H9 (cell line): Measurements from ENCODE around the gene SMC5. TPM values are rescaled to one million over a fixed set of nuclear protein-coding genes. Genes with fewer than 3 reads are reported as not detected.

Experiments
- DNase-seq: peaks from one replicate; pipeline ENCODE4 v3.0.0-alpha.2; 2017
- H2AFZ ChIP-seq: one replicate; pipeline ENCODE4 v1.6.1; 2013; ENCODE audit warnings: mild to moderate bottlenecking, low read length, control low read depth, moderate library complexity
- H2AK5ac ChIP-seq: 2 replicates; pipeline ENCODE4 v1.6.1; 2013; ENCODE audit warnings: low read length, control low read depth, mixed read lengths; ENCODE audit not compliant: insufficient read length
- H2BK120ac ChIP-seq: one replicate; pipeline ENCODE4 v1.6.1; 2013; ENCODE audit warnings: low read depth, mild to moderate bottlenecking, low read length, control low read depth, inconsistent platforms; ENCODE audit not compliant: poor library complexity, severe bottlenecking
- H2BK12ac ChIP-seq: 2 replicates; pipeline ENCODE4 v1.6.1; 2013; ENCODE audit warnings: low read length, control low read depth, mixed read lengths, low read depth; ENCODE audit not compliant: insufficient read length
- H2BK15ac ChIP-seq: 2 replicates; pipeline ENCODE4 v1.6.1; 2013; ENCODE audit warnings: low read depth, low read length, control low read depth
- H2BK20ac ChIP-seq: one replicate; pipeline ENCODE4 v1.6.1; 2013; ENCODE audit warnings: low read depth, mild to moderate bottlenecking, low read length, control low read depth, inconsistent platforms; ENCODE audit not compliant: poor library complexity, severe bottlenecking
- H2BK5ac ChIP-seq: 2 replicates; pipeline ENCODE4 v1.6.1; 2013; ENCODE audit warnings: low read length, control low read depth, mixed read lengths; ENCODE audit not compliant: insufficient read length
- H3K14ac ChIP-seq: 2 replicates; pipeline ENCODE4 v1.6.1; 2013; ENCODE audit warnings: low read length, control low read depth; ENCODE audit not compliant: insufficient read depth
- H3K18ac ChIP-seq: 2 replicates; pipeline ENCODE4 v1.6.1; 2013; ENCODE audit warnings: low read depth, mild to moderate bottlenecking, mixed read lengths, low read length, control low read depth; ENCODE audit not compliant: insufficient read length
- H3K23ac ChIP-seq: 2 replicates; pipeline ENCODE4 v1.6.1; 2013; ENCODE audit warnings: low read length, control low read depth, mixed read lengths, low read depth; ENCODE audit not compliant: insufficient read length
- H3K23me2 ChIP-seq: 2 replicates; pipeline ENCODE4 v1.6.1; 2013; ENCODE audit warnings: low read depth, mild to moderate bottlenecking, mixed read lengths, low read length, control low read depth; ENCODE audit not compliant: insufficient read length, poor library complexity, severe bottlenecking
- H3K27ac ChIP-seq: 2 replicates; pipeline ENCODE4 v1.5.1; 2013; ENCODE audit warnings: low read length, control low read depth, mixed read lengths, low read depth; ENCODE audit not compliant: insufficient read length
- H3K27me3 ChIP-seq: 2 replicates; pipeline ENCODE4 v1.6.1; 2013; ENCODE audit warnings: low read length, control low read depth, inconsistent platforms; ENCODE audit not compliant: insufficient read depth
- H3K4ac ChIP-seq: 2 replicates; pipeline ENCODE4 v1.6.1; 2013; ENCODE audit warnings: low read depth, mild to moderate bottlenecking, control low read depth, inconsistent platforms, low read length, moderate library complexity
- H3K4me1 ChIP-seq: 2 replicates; pipeline ENCODE4 v1.6.1; 2013; ENCODE audit warnings: low read length, control low read depth, inconsistent platforms; ENCODE audit not compliant: insufficient read depth
- H3K4me2 ChIP-seq: 2 replicates; pipeline ENCODE4 v1.6.1; 2013; ENCODE audit warnings: low read length, control low read depth, mixed read lengths; ENCODE audit not compliant: insufficient read length, insufficient read depth
- H3K56ac ChIP-seq: 2 replicates; pipeline ENCODE4 v1.6.1; 2013; ENCODE audit warnings: low read depth, mild to moderate bottlenecking, mixed read lengths, low read length, control low read depth; ENCODE audit not compliant: insufficient read length
- H3K79me1 ChIP-seq: 2 replicates; pipeline ENCODE4 v1.6.1; 2013; ENCODE audit warnings: low read depth, mild to moderate bottlenecking, moderate library complexity, low read length, control low read depth, inconsistent platforms; ENCODE audit not compliant: insufficient read depth, poor library complexity, severe bottlenecking
- H3K79me2 ChIP-seq: 2 replicates; pipeline ENCODE4 v1.6.1; 2013; ENCODE audit warnings: low read length, control low read depth, inconsistent platforms; ENCODE audit not compliant: insufficient read depth
- H3K9ac ChIP-seq: 2 replicates; pipeline ENCODE4 v1.6.1; 2013; ENCODE audit warnings: low read length, control low read depth, mixed read lengths; ENCODE audit not compliant: insufficient read length; ENCODE audit errors: extremely low read depth
- H3K9me3 ChIP-seq: one replicate; pipeline ENCODE4 v1.6.1; 2013; ENCODE audit warnings: low read depth, low read length, inconsistent platforms; ENCODE audit not compliant: control insufficient read depth
- H3T11ph ChIP-seq: one replicate; pipeline ENCODE4 v1.6.1; 2013; ENCODE audit warnings: mild to moderate bottlenecking, low read length, control low read depth, inconsistent platforms
- H4K20me1 ChIP-seq: one replicate; pipeline ENCODE4 v1.6.1; 2013; ENCODE audit not compliant: control insufficient read depth, insufficient read length, insufficient read depth
- H4K5ac ChIP-seq: 2 replicates; pipeline ENCODE4 v1.6.1; 2013; ENCODE audit warnings: low read depth, mild to moderate bottlenecking, mixed read lengths, low read length, control low read depth; ENCODE audit not compliant: insufficient read length
- H4K8ac ChIP-seq: replicated peaks from 2 replicates; pipeline ENCODE4 v1.6.1; 2013; ENCODE audit warnings: low read length, control low read depth, mixed read lengths, low read depth; ENCODE audit not compliant: insufficient read length
- H4K91ac ChIP-seq: 2 replicates; pipeline ENCODE4 v1.6.1; 2013; ENCODE audit warnings: low read depth, mild to moderate bottlenecking, moderate library complexity, mixed read lengths, low read length, control low read depth; ENCODE audit not compliant: insufficient read length
- H3K27ac Mint-ChIP-seq, 3 experiments: 2 replicates in 2 of 3; 3 replicates in 1 of 3; pipeline ENCODE4 v1.8.0; 2020 to 2021; ENCODE audit warnings: mixed read lengths in 3 of 3, mild to moderate bottlenecking in 1 of 3, moderate library complexity in 1 of 3
- H3K27me3 Mint-ChIP-seq: 2 replicates; pipeline ENCODE4 v1.8.0; 2021; ENCODE audit warnings: low read depth, mild to moderate bottlenecking, moderate library complexity, mixed read lengths
- H3K36me3 Mint-ChIP-seq, 3 experiments: 2 replicates in 2 of 3; 3 replicates in 1 of 3; pipeline ENCODE4 v1.8.0; 2020 to 2021; ENCODE audit warnings: low read depth in 3 of 3, mixed read lengths in 3 of 3; ENCODE audit not compliant: insufficient read depth in 1 of 3
- H3K4me1 Mint-ChIP-seq, 2 experiments: 2 replicates each; pipeline ENCODE4 v1.8.0; 2020; ENCODE audit warnings: mixed read lengths in 2 of 2
- H3K4me3 Mint-ChIP-seq, 2 experiments: 2 replicates in 1 of 2; 3 replicates in 1 of 2; pipeline ENCODE4 v1.8.0; 2020 to 2021; ENCODE audit warnings: mild to moderate bottlenecking in 2 of 2, mixed read lengths in 2 of 2, moderate library complexity in 1 of 2
- H3K9me3 Mint-ChIP-seq, 2 experiments: 2 replicates in 1 of 2; 3 replicates in 1 of 2; pipeline ENCODE4 v1.8.0; 2020; ENCODE audit warnings: mild to moderate bottlenecking in 2 of 2, mixed read lengths in 2 of 2, moderate library complexity in 1 of 2
- WGBS: extraction: QIAGEN DNeasy Blood & Tissue Kit; methylation state at CpG from one replicate; pipeline ENCODE4 v1.1.7; 2013; ENCODE audit warnings: missing lambda C conversion rate, low lambda C conversion rate, mixed read lengths; ENCODE audit not compliant: insufficient read length; ENCODE audit errors: extremely low coverage; 5-methylcytosine and 5-hydroxymethylcytosine counted together
- total RNA-seq: library from RNA; stranded (reverse); gene quantifications from 2 replicates; pipeline ENCODE4 v1.2.1, GENCODE V29; 2021
- TF ChIP-seq, protein P1 (sequence below): fragments of 200-600 bp; sonication (generic); conservative IDR thresholded peaks from 3 replicates; pipeline ENCODE4 v1.8.0; 2021; ENCODE audit warnings: antibody characterized with exemption, mild to moderate bottlenecking

Gene SMC5
- total RNA-seq, 1 experiment from 2014 or later, result 29.6 TPM

DNA sequence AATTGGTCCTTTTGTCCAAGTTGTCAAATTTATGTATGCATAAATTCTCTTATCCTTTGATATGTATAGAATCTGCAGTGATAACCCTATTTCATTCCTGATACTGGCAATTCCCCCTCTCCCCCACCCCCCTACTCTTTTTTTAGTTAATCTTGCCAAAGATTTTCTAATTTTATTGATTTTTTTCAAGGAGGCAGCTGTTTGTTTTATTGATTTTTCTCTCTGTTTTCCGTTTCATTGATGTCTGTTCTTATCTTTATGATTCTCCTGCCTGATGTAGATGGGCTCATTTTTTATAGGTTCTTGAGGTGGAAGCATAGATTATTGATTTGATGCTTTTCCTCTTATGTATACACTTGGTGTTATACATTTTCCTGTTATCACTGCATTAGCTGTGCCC lies 34.4 kb downstream of the SMC5 start:
- Histone ChIP-seq H3K4me1 (no peaks in the 10 kb centered on the region), H3K9me3 (peaks cover 4% of the 10 kb centered on the region), H3K4ac (no peak overlapping the region), H2BK20ac (no peak overlapping the region), H2BK15ac (no peak overlapping the region), H3K79me2 (no peaks in the 10 kb centered on the region; the same call in 1 of the 2 replicates), H3K79me1 (no peaks in the 10 kb centered on the region), H3K4me2 (no peak overlapping the region), H4K8ac (no peak overlapping the region), H3K56ac (no peak overlapping the region), H3K23me2 (no peaks in the 10 kb centered on the region), H3K23ac (no peak overlapping the region), H3K27me3 (no peaks in the 10 kb centered on the region), H3K9ac (no peak overlapping the region), H4K5ac (no peak overlapping the region), H2BK12ac (no peak overlapping the region), H3T11ph (no peak overlapping the region), H4K91ac (no peak overlapping the region), H3K14ac (no peak overlapping the region), H2AFZ (no peak overlapping the region), H2BK120ac (no peak overlapping the region), H2BK5ac (no peak overlapping the region), H3K18ac (no peak overlapping the region), H2AK5ac (no peak overlapping the region), H4K20me1 (no peaks in the 10 kb centered on the region), H3K27ac (no peak overlapping the region)
- no peak for DNase-seq
- no CpG with 5 or more reads among the region's 1 CpG for WGBS
- H3K27ac Mint-ChIP-seq, result no peak overlapping the region
- no peak overlapping the region for H3K4me3 Mint-ChIP-seq
- H3K36me3 Mint-ChIP-seq, result peaks cover 39 to 65% (median 53%) of the 10 kb centered on the region in 3 experiments
- H3K27me3 Mint-ChIP-seq, result no peaks in the 10 kb centered on the region
- H3K4me1 Mint-ChIP-seq, result no peaks in the 10 kb centered on the region
- TF ChIP-seq, protein P1, sequence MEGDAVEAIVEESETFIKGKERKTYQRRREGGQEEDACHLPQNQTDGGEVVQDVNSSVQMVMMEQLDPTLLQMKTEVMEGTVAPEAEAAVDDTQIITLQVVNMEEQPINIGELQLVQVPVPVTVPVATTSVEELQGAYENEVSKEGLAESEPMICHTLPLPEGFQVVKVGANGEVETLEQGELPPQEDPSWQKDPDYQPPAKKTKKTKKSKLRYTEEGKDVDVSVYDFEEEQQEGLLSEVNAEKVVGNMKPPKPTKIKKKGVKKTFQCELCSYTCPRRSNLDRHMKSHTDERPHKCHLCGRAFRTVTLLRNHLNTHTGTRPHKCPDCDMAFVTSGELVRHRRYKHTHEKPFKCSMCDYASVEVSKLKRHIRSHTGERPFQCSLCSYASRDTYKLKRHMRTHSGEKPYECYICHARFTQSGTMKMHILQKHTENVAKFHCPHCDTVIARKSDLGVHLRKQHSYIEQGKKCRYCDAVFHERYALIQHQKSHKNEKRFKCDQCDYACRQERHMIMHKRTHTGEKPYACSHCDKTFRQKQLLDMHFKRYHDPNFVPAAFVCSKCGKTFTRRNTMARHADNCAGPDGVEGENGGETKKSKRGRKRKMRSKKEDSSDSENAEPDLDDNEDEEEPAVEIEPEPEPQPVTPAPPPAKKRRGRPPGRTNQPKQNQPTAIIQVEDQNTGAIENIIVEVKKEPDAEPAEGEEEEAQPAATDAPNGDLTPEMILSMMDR, result no peak
- H3K9me3 Mint-ChIP-seq, result peaks cover 11% of the 10 kb centered on the region in 2 experiments; a peak in 4 of 5 replicates
